Liver (tissue), 9 donors: Measurements from ENCODE around the gene DIS3. TPM values are rescaled to one million over a fixed set of nuclear protein-coding genes. Genes with fewer than 3 reads are reported as not detected.

Experiments
- DNase-seq: peaks from one replicate; pipeline ENCODE4 v3.0.0-alpha.2; 2017; ENCODE audit warnings: low spot score
- H3K27ac ChIP-seq, 2 donors: one replicate each; pipeline ENCODE4 v1.7.0; 2013; ENCODE audit warnings: inconsistent platforms in 2 of 2, low read length in 2 of 2, control low read depth in 1 of 2, low read depth in 1 of 2, mild to moderate bottlenecking in 1 of 2
- H3K27me3 ChIP-seq, 4 donors: one replicate each; pipeline versions ENCODE4 v1.6.1 to v1.7.0; 2013; ENCODE audit warnings: low read length in 3 of 4, inconsistent platforms in 1 of 4, mild to moderate bottlenecking in 1 of 4, moderate library complexity in 1 of 4; ENCODE audit not compliant: control insufficient read depth in 4 of 4, insufficient read depth in 4 of 4
- H3K36me3 ChIP-seq, 4 donors: one replicate each; pipeline versions ENCODE4 v1.6.1 to v1.7.0; 2013; ENCODE audit warnings: low read length in 3 of 4, mild to moderate bottlenecking in 3 of 4, low read depth in 1 of 4, moderate library complexity in 1 of 4; ENCODE audit not compliant: control insufficient read depth in 4 of 4, insufficient read depth in 3 of 4
- H3K4me1 ChIP-seq, 4 donors: one replicate each; pipeline versions ENCODE4 v1.6.1 to v1.7.0; 2013; ENCODE audit warnings: low read length in 3 of 4, mild to moderate bottlenecking in 3 of 4, moderate library complexity in 1 of 4; ENCODE audit not compliant: control insufficient read depth in 4 of 4, insufficient read depth in 4 of 4
- H3K4me3 ChIP-seq, 3 donors: one replicate each; pipeline versions ENCODE4 v1.6.1 to v1.7.0; 2013; ENCODE audit warnings: low read length in 3 of 3, control low read depth in 1 of 3, low read depth in 1 of 3, mild to moderate bottlenecking in 1 of 3
- H3K9ac ChIP-seq, 2 donors: one replicate each; pipeline ENCODE4 v1.7.0; 2013; ENCODE audit warnings: low read length in 2 of 2, mild to moderate bottlenecking in 2 of 2, moderate library complexity in 2 of 2, control low read depth in 1 of 2, low read depth in 1 of 2
- H3K9me3 ChIP-seq, 4 donors: one replicate each; pipeline versions ENCODE4 v1.6.1 to v1.7.0; 2013; ENCODE audit warnings: low read length in 3 of 4; ENCODE audit not compliant: control insufficient read depth in 4 of 4
- CTCF ChIP-seq: fragments of 150-350 bp; IDR thresholded peaks from 2 replicates; pipeline ENCODE4 v1.5.1; 2017; ENCODE audit warnings: improper control_type of control experiment, low read depth, low read length; ENCODE audit not compliant: missing input control
- EGR1 ChIP-seq, 2 donors: IDR thresholded peaks; 2 replicates each; pipeline ENCODE4 v1.6.1; 2016 to 2018; ENCODE audit warnings: antibody characterized with exemption in 2 of 2, low read depth in 2 of 2
- FOXA1 ChIP-seq: IDR thresholded peaks from 2 replicates; pipeline ENCODE4 v1.6.1; 2016; ENCODE audit warnings: antibody characterized with exemption
- FOXA2 ChIP-seq: IDR thresholded peaks from 2 replicates; pipeline ENCODE4 v1.6.1; 2016; ENCODE audit warnings: antibody characterized with exemption
- GABPA ChIP-seq, 2 donors: IDR thresholded peaks in 1 of 2; conservative IDR thresholded peaks in 1 of 2; 2 replicates each; pipeline ENCODE4 v1.6.1; 2016; ENCODE audit warnings: antibody characterized with exemption in 2 of 2, mild to moderate bottlenecking in 1 of 2, moderate library complexity in 1 of 2
- HNF4A ChIP-seq, 2 donors: conservative IDR thresholded peaks; 2 replicates each; pipeline ENCODE4 v1.6.1; 2016; ENCODE audit warnings: antibody characterized with exemption in 2 of 2, mild to moderate bottlenecking in 2 of 2
- HNF4G ChIP-seq: IDR thresholded peaks from 2 replicates; pipeline ENCODE4 v1.6.1; 2016; ENCODE audit warnings: antibody characterized with exemption
- JUND ChIP-seq, 2 donors: IDR thresholded peaks; 2 replicates each; pipeline ENCODE4 v1.6.1; 2016; ENCODE audit warnings: antibody characterized with exemption in 2 of 2
- MAX ChIP-seq: IDR thresholded peaks from 2 replicates; pipeline ENCODE4 v1.6.1; 2016; ENCODE audit warnings: antibody characterized with exemption
- NR2F2 ChIP-seq: IDR thresholded peaks from 2 replicates; pipeline ENCODE4 v1.6.1; 2016; ENCODE audit warnings: antibody characterized with exemption
- RAD21 ChIP-seq, 2 donors: IDR thresholded peaks; 2 replicates each; pipeline ENCODE4 v1.6.1; 2016; ENCODE audit warnings: antibody characterized with exemption in 2 of 2, mild to moderate bottlenecking in 2 of 2
- RXRA ChIP-seq, 2 donors: IDR thresholded peaks; 2 replicates each; pipeline ENCODE4 v1.6.1; 2017 to 2018; ENCODE audit warnings: antibody characterized with exemption in 2 of 2, mild to moderate bottlenecking in 1 of 2
- SP1 ChIP-seq: IDR thresholded peaks from 2 replicates; pipeline ENCODE4 v1.6.1; 2018; ENCODE audit warnings: antibody characterized with exemption, mild to moderate bottlenecking
- YY1 ChIP-seq: IDR thresholded peaks from 2 replicates; pipeline ENCODE4 v1.6.1; 2016; ENCODE audit warnings: antibody characterized with exemption, mild to moderate bottlenecking
- ZBTB33 ChIP-seq: IDR thresholded peaks from 2 replicates; pipeline ENCODE4 v1.6.1; 2016; ENCODE audit warnings: antibody characterized with exemption
- WGBS: extraction: QIAGEN DNeasy Blood & Tissue Kit; methylation state at CpG from one replicate; pipeline ENCODE4 v1.1.7; 2013; 5-methylcytosine and 5-hydroxymethylcytosine counted together
- polyA plus RNA-seq, 2 donors: library from polyadenylated mRNA; stranded (reverse) in 1 of 2; unstranded in 1 of 2; fragments of 200-250 nt in 1 of 2; fragments of >200 nt in 1 of 2; fragmentation: Nextera tagmentation in 1 of 2; extraction: Ambion mirVana in 1 of 2; gene quantifications; one replicate each; pipeline versions ENCODE4 v1.2.1 to v1.2.3, GENCODE V29; 2013 to 2015
- total RNA-seq, 2 donors: library from RNA; depleted of rRNA; stranded (reverse); fragments of >200 nt; gene quantifications; one replicate each; pipeline ENCODE4 v1.2.3, GENCODE V29; 2014
- TF ChIP-seq, protein P1 (sequence below): IDR thresholded peaks from 2 replicates; pipeline ENCODE4 v1.6.1; 2016; ENCODE audit warnings: antibody characterized with exemption
- TF ChIP-seq, protein P2 (sequence below): IDR thresholded peaks from 2 replicates; pipeline ENCODE4 v1.6.1; 2016; ENCODE audit warnings: antibody characterized with exemption, mild to moderate bottlenecking
- donor health status: healthy.
- donor health status: healthy.
- donor health status: healthy.
- donor health status: healthy.
- donor health status: healthy.

DIS3 gene
- total and polyA plus RNA-seq, 4 donors = 8.0 to 17.4 (median 11.5) TPM

GRCh38 chr13:72728290-72728605 lies 53.5 kb downstream of the DIS3 start:
- 15% methylated on average over 3 of the region's 3 CpGs for WGBS
- peaks cover 0 to 17% (median 13%) of the 10 kb centered on the region in 4 donors for H3K4me1 ChIP-seq
- H3K36me3 ChIP-seq = no peaks in the 10 kb centered on the region
- H3K4me3 ChIP-seq = peak overlapping the region; percentile 77 to 96 (median 84)
- H3K9ac ChIP-seq = peak overlapping the region; percentile 60 to 72
- H3K9me3 ChIP-seq = no peaks in the 10 kb centered on the region
- no peak overlapping the region for H3K27ac ChIP-seq
- TF ChIP-seq RXRA (IDR thresholded peaks at IDR 0.05) (no peak), MAX (no peak), ZBTB33 (no peak), HNF4G (no peak), RAD21 (IDR thresholded peaks at IDR 0.05) (no peak), GABPA (IDR thresholded peaks at IDR 0.05 in 1 of 2, conservative IDR thresholded peaks at IDR 0.05 in 1 of 2) (no peak), FOXA2 (no peak), JUND (IDR thresholded peaks at IDR 0.05) (no peak), HNF4A (conservative IDR thresholded peaks at IDR 0.05) (no peak), YY1 (no peak), FOXA1 (no peak), CTCF (no peak), EGR1 (IDR thresholded peaks at IDR 0.05; ENCODE audit: low read depth in 2 of 2) (no peak), SP1 (no peak)
- TF ChIP-seq, protein P1, sequence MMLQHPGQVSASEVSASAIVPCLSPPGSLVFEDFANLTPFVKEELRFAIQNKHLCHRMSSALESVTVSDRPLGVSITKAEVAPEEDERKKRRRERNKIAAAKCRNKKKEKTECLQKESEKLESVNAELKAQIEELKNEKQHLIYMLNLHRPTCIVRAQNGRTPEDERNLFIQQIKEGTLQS = no peak
- H3K27me3 ChIP-seq = no peaks in the 10 kb centered on the region
- DNase-seq = no peak

- under 1% methylated on average over 71 of the region's 71 CpGs for WGBS
- H3K27me3 ChIP-seq = no peaks in the 10 kb centered on the region
- DNase-seq = peak; percentile 94
- no peaks in the 10 kb centered on the region for H3K36me3 ChIP-seq
- H3K4me1 ChIP-seq = peaks cover 0 to 17% (median 13%) of the 10 kb centered on the region in 4 donors
- peak within 1 kb of the TSS; percentile 77 to 96 (median 84) for H3K4me3 ChIP-seq
- H3K9ac ChIP-seq = peak within 1 kb of the TSS; percentile 60 to 72
- H3K9me3 ChIP-seq = no peaks in the 10 kb centered on the region
- peak within 1 kb of the TSS in 1 of 2 donors; percentile 17 for H3K27ac ChIP-seq
- TF ChIP-seq GABPA (IDR thresholded peaks at IDR 0.05 in 1 of 2, conservative IDR thresholded peaks at IDR 0.05 in 1 of 2) (peak in 1 of 2 donors; percentile 91), JUND (IDR thresholded peaks at IDR 0.05) (no peak), FOXA1 (peak; percentile 31), HNF4A (conservative IDR thresholded peaks at IDR 0.05) (no peak), FOXA2 (peak; percentile 17), RAD21 (IDR thresholded peaks at IDR 0.05) (peak in 1 of 2 donors; percentile 16), MAX (peak; percentile 99), NR2F2 (peak; percentile 28), RXRA (IDR thresholded peaks at IDR 0.05) (peak in 1 of 2 donors; percentile 29), CTCF (no peak)
- TF ChIP-seq, protein P2, sequence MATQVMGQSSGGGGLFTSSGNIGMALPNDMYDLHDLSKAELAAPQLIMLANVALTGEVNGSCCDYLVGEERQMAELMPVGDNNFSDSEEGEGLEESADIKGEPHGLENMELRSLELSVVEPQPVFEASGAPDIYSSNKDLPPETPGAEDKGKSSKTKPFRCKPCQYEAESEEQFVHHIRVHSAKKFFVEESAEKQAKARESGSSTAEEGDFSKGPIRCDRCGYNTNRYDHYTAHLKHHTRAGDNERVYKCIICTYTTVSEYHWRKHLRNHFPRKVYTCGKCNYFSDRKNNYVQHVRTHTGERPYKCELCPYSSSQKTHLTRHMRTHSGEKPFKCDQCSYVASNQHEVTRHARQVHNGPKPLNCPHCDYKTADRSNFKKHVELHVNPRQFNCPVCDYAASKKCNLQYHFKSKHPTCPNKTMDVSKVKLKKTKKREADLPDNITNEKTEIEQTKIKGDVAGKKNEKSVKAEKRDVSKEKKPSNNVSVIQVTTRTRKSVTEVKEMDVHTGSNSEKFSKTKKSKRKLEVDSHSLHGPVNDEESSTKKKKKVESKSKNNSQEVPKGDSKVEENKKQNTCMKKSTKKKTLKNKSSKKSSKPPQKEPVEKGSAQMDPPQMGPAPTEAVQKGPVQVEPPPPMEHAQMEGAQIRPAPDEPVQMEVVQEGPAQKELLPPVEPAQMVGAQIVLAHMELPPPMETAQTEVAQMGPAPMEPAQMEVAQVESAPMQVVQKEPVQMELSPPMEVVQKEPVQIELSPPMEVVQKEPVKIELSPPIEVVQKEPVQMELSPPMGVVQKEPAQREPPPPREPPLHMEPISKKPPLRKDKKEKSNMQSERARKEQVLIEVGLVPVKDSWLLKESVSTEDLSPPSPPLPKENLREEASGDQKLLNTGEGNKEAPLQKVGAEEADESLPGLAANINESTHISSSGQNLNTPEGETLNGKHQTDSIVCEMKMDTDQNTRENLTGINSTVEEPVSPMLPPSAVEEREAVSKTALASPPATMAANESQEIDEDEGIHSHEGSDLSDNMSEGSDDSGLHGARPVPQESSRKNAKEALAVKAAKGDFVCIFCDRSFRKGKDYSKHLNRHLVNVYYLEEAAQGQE = peak; percentile 48
- TF ChIP-seq, protein P1 = no peak
Measured at GRCh38 chr13:72727417-72728289, 54.0 kb downstream of the DIS3 start, which contains the start of the genes BORA and MZT1. BORA (plus strand) TSS chr13:72727923; CDS start chr13:72728941, 1,018 bp downstream. MZT1 (minus strand) TSS chr13:72727629; CDS start chr13:72727602, 27 bp downstream.
